Measurements from ENCODE around the gene LSM2. TPM values are rescaled to one million over a fixed set of nuclear protein-coding genes. Genes with fewer than 3 reads are reported as not detected.
A peak's percentile ranks its signal among the peaks of the same experiment; 100 is the strongest.

LSM2 gene
- total and polyA plus RNA-seq, 2 donors (not counting 1 experiment from before 2014, with no cell fraction given) = 52.4 to 57.4 TPM

- Histone ChIP-seq H3K27me3 (replicated peaks in 1 of 4; ENCODE audit: control extremely low read depth in 1 of 4, control insufficient read depth in 3 of 4, insufficient read depth in 4 of 4, low read length in 3 of 4) (no peaks in the 10 kb centered on the region), H4K20me1 (ENCODE audit: control insufficient read depth, insufficient read depth, low read length, poor library complexity, severe bottlenecking) (peaks cover 15% of the 10 kb centered on the region), H3K4me2 (replicated peaks; ENCODE audit: low read depth, low read length, poor library complexity, severe bottlenecking) (peak overlapping the region; percentile 73), H3K27ac (ENCODE audit: low read length in 2 of 2) (peak overlapping the region; percentile 97 to 98), H2AFZ (ENCODE audit: insufficient read depth, low read depth, low read length, poor library complexity, severe bottlenecking) (peak overlapping the region; percentile 90), H3K4me3 (ENCODE audit: control extremely low read depth in 1 of 5, extremely low read depth in 1 of 5, insufficient read depth in 1 of 5, low read depth in 2 of 5, low read length in 4 of 5) (peak overlapping the region; percentile 85 to 95 (median 90)), H3K9me3 (ENCODE audit: control extremely low read depth in 1 of 3, control insufficient read depth in 2 of 3, insufficient read depth in 1 of 3, low read length in 2 of 3) (no peaks in the 10 kb centered on the region), H3K4me1 (ENCODE audit: control insufficient read depth in 2 of 2, insufficient read depth in 2 of 2, low read length in 2 of 2) (peaks cover 44 to 75% of the 10 kb centered on the region in 2 donors), H3K79me2 (ENCODE audit: control insufficient read depth, insufficient read depth, low read length) (peaks cover 55% of the 10 kb centered on the region), H3K36me3 (replicated peaks in 1 of 2; ENCODE audit: control extremely low read depth in 1 of 2, control insufficient read depth in 1 of 2, extremely low read depth in 1 of 2, insufficient read depth in 2 of 2, low read length in 1 of 2) (peaks cover 0 to 28% of the 10 kb centered on the region in 2 experiments), H3K9ac (ENCODE audit: low read length) (peak overlapping the region; percentile 90)
- under 1% methylated on average over 52 of the region's 59 CpGs for WGBS (ENCODE audit: insufficient coverage)
- intact Hi-C loops (cut with micrococcal nuclease) = loop anchor here (1.0 to 10.0 kb wide), 9 partner anchors 28 to 342 kb away; partner anchors contain the start of genes BAG6, DXO, EHMT2 and NEU1
- TF ChIP-seq CTCF (IDR thresholded peaks at IDR 0.05) (no peak), EZH2 (IDR thresholded peaks at IDR 0.05; ENCODE audit: borderline replicate concordance, insufficient read depth, low read depth, low read length, poor library complexity, severe bottlenecking) (no peak)
- peak overlapping the region; percentile 92 for H3K27ac Mint-ChIP-seq
- no peaks in the 10 kb centered on the region for H3K27me3 Mint-ChIP-seq
- peaks cover 56% of the 10 kb centered on the region for H3K4me1 Mint-ChIP-seq
- ATAC-seq (ENCODE audit: low read depth) (peak; percentile 61), DNase-seq (peak; percentile 91)
- H3K9me3 Mint-ChIP-seq (ENCODE audit: insufficient read depth) = no peaks in the 10 kb centered on the region
- ChIA-PET CTCF (interaction anchor here (0.6 to 2.4 kb wide), 9 partner anchors 28 to 284 kb away, joined by 3 to 8 read pairs (median 4); partner anchors contain the start of genes LSM2 and NEU1), POLR2A (interaction anchor here (0.6 to 2.1 kb wide), 11 partner anchors 8 to 393 kb away, joined by 3 to 15 read pairs (median 4); partner anchors contain the start of genes BAG6, LSM2, NEU1 and PRRC2A)
- H3K4me3 Mint-ChIP-seq = peak overlapping the region; percentile 87
These were observed 27.8 kb upstream of the LSM2 start for GRCh38 chr6:31834367-31835250.
